Endodermal cell (in vitro differentiated cells): Measurements from ENCODE around the gene ARHGAP26. TPM values are rescaled to one million over a fixed set of nuclear protein-coding genes. Genes with fewer than 3 reads are reported as not detected.

Experiments used
- DNase-seq: peaks from one replicate; pipeline ENCODE4 v3.0.0-alpha.2; 2017
- H3K27ac ChIP-seq: 2 replicates; pipeline ENCODE4 v1.5.1; 2013; ENCODE audit warnings: mild to moderate bottlenecking, low read depth, low read length, moderate library complexity
- H3K27me3 ChIP-seq: 2 replicates; pipeline ENCODE4 v1.6.1; 2013; ENCODE audit warnings: mild to moderate bottlenecking, low read length, moderate library complexity; ENCODE audit not compliant: insufficient read depth, control insufficient read depth, poor library complexity, severe bottlenecking
- H3K36me3 ChIP-seq: 2 replicates; pipeline ENCODE4 v1.7.0; 2013; ENCODE audit warnings: mild to moderate bottlenecking, low read length, moderate library complexity; ENCODE audit not compliant: control insufficient read depth, insufficient read depth
- H3K4me1 ChIP-seq: one replicate; pipeline ENCODE4 v1.7.0; 2013; ENCODE audit warnings: low read length; ENCODE audit not compliant: control insufficient read depth, insufficient read depth
- H3K4me3 ChIP-seq: 2 replicates; pipeline ENCODE4 v1.5.1; 2013; ENCODE audit warnings: mild to moderate bottlenecking, low read length, moderate library complexity
- H3K9ac ChIP-seq: 2 replicates; pipeline ENCODE4 v1.6.1; 2013; ENCODE audit warnings: mild to moderate bottlenecking, low read length, moderate library complexity; ENCODE audit not compliant: poor library complexity, severe bottlenecking; ENCODE audit errors: extremely low read depth
- H3K9me3 ChIP-seq: 2 replicates; pipeline ENCODE4 v1.6.1; 2013; ENCODE audit warnings: mild to moderate bottlenecking, low read length, moderate library complexity; ENCODE audit not compliant: control insufficient read depth
- H3K27ac Mint-ChIP-seq: 2 replicates; pipeline ENCODE4 v1.8.0; 2020; ENCODE audit warnings: mixed read lengths
- H3K27me3 Mint-ChIP-seq: 2 replicates; pipeline ENCODE4 v1.8.0; 2021; ENCODE audit warnings: mild to moderate bottlenecking, mixed read lengths; ENCODE audit not compliant: insufficient read depth
- H3K36me3 Mint-ChIP-seq: 2 replicates; pipeline ENCODE4 v1.8.0; 2020; ENCODE audit warnings: low read depth, mixed read lengths
- H3K4me1 Mint-ChIP-seq: 2 replicates; pipeline ENCODE4 v1.8.0; 2020; ENCODE audit warnings: mixed read lengths
- H3K4me3 Mint-ChIP-seq: 2 replicates; pipeline ENCODE4 v1.8.0; 2020; ENCODE audit warnings: mild to moderate bottlenecking, moderate library complexity, mixed read lengths
- H3K9me3 Mint-ChIP-seq: 2 replicates; pipeline ENCODE4 v1.8.0; 2020; ENCODE audit warnings: mild to moderate bottlenecking, mixed read lengths
- CTCF ChIP-seq: fragments of 200-600 bp; sonication (generic); conservative IDR thresholded peaks from 2 replicates; pipeline ENCODE4 v1.5.0; 2021; ENCODE audit warnings: antibody characterized with exemption, mild to moderate bottlenecking
- WGBS, 2 experiments: methylation state at CpG; one replicate each; pipeline versions ENCODE4 v1.1.5 to v1.1.7; 2013; ENCODE audit warnings: missing lambda C conversion rate in 2 of 2, mixed read lengths in 1 of 2; ENCODE audit not compliant: insufficient coverage in 1 of 2, insufficient read length in 1 of 2; 5-methylcytosine and 5-hydroxymethylcytosine counted together
- total RNA-seq, 2 donors: library from RNA; stranded (reverse); fragmentation: NEBNext Ultra II Directional in 1 of 2; extraction: Animal tissue kit (Norgen Biotek cat#: 25700) in 1 of 2; gene quantifications; 2 replicates in 1 of 2; 3 replicates in 1 of 2; pipeline ENCODE4 v1.2.1, GENCODE V29; 2021

The ARHGAP26 gene
- total RNA-seq, 2 donors from 2014 or later, result 49.2 to 60.5 TPM

GRCh38 chr5:143105216-143105905 lies 335.2 kb downstream of the ARHGAP26 start:
- Histone ChIP-seq H3K4me1 (peaks cover 9% of the 10 kb centered on the region), H3K9ac (no peak overlapping the region), H3K4me3 (no peak overlapping the region), H3K27ac (no peak overlapping the region), H3K9me3 (no peaks in the 10 kb centered on the region), H3K27me3 (no peaks in the 10 kb centered on the region), H3K36me3 (no peaks in the 10 kb centered on the region)
- H3K27me3 Mint-ChIP-seq, result no peaks in the 10 kb centered on the region
- H3K9me3 Mint-ChIP-seq, result no peaks in the 10 kb centered on the region
- 80 to 88% methylated on average over 9 to 14 of the region's 16 CpGs for WGBS, 2 experiments
- TF ChIP-seq CTCF, result no peak
- no peak for DNase-seq
- H3K4me1 Mint-ChIP-seq, result peaks cover 39% of the 10 kb centered on the region
- H3K36me3 Mint-ChIP-seq, result peaks cover 15% of the 10 kb centered on the region
- H3K4me3 Mint-ChIP-seq, result no peak overlapping the region
- H3K27ac Mint-ChIP-seq, result no peak overlapping the region

- Histone ChIP-seq H3K9ac (no peak overlapping the region), H3K4me3 (no peak overlapping the region), H3K9me3 (no peaks in the 10 kb centered on the region), H3K27me3 (no peaks in the 10 kb centered on the region), H3K27ac (no peak overlapping the region), H3K36me3 (no peaks in the 10 kb centered on the region), H3K4me1 (peaks cover 15% of the 10 kb centered on the region)
- H3K4me1 Mint-ChIP-seq, result peaks cover 47% of the 10 kb centered on the region
- H3K4me3 Mint-ChIP-seq, result no peak overlapping the region
- H3K27me3 Mint-ChIP-seq, result no peaks in the 10 kb centered on the region
- TF ChIP-seq CTCF, result peak; percentile 36
- no peak for DNase-seq
- no peak overlapping the region for H3K27ac Mint-ChIP-seq
- 87 to 95% methylated on average over 3 to 6 of the region's 6 CpGs for WGBS, 2 experiments
- H3K36me3 Mint-ChIP-seq, result peaks cover 10% of the 10 kb centered on the region
- H3K9me3 Mint-ChIP-seq, result no peaks in the 10 kb centered on the region
Observed at GRCh38 chr5:143106174-143106573, 336.0 kb downstream of the ARHGAP26 start.

- H3K4me3 Mint-ChIP-seq, result no peak overlapping the region
- H3K9me3 ChIP-seq, result no peaks in the 10 kb centered on the region
- peaks cover 36% of the 10 kb centered on the region for H3K4me1 Mint-ChIP-seq
- H3K27ac ChIP-seq, result no peak overlapping the region
- H3K4me1 ChIP-seq, result peaks cover 14% of the 10 kb centered on the region
- DNase-seq, result no peak
- H3K27me3 ChIP-seq, result no peaks in the 10 kb centered on the region
- H3K36me3 Mint-ChIP-seq, result peaks cover under 1% of the 10 kb centered on the region
- no peak overlapping the region for H3K9ac ChIP-seq
- no peak overlapping the region for H3K4me3 ChIP-seq
- H3K27me3 Mint-ChIP-seq, result no peaks in the 10 kb centered on the region
- no peak for TF ChIP-seq CTCF
- H3K27ac Mint-ChIP-seq, result no peak overlapping the region
- 94 to 100% methylated on average over 2 to 3 of the region's 3 CpGs for WGBS, 2 experiments
- H3K36me3 ChIP-seq, result no peaks in the 10 kb centered on the region
- no peaks in the 10 kb centered on the region for H3K9me3 Mint-ChIP-seq
Observed at GRCh38 chr5:143108498-143109128, 338.4 kb downstream of the ARHGAP26 start.
